D721Med (cell line): ENCODE results near the gene CTNNBL1.

Source experiments
- DNase-seq: peaks from one replicate; pipeline ENCODE4 v3.0.0; 2011; ENCODE audit warnings: low spot score; ENCODE audit not compliant: insufficient read length
- FAIRE-seq: peaks from 2 replicates; lab custom pipeline; 2011; peaks lifted over from hg19 to GRCh38; lab: Jason Lieb, UNC
- CTCF ChIP-seq: IDR thresholded peaks from 2 replicates; pipeline ENCODE4 v1.5.1; 2012; ENCODE audit warnings: mild to moderate bottlenecking, control low read depth; ENCODE audit not compliant: insufficient read depth; ENCODE audit errors: missing control alignments

Gene CTNNBL1

GRCh38 chr20:37886851-37887297 lies 193.0 kb downstream of the CTNNBL1 start:
- TF ChIP-seq CTCF: no peak
- FAIRE-seq: no peak
- no peak for DNase-seq

- no peak for TF ChIP-seq CTCF
- FAIRE-seq (no peak), DNase-seq (no peak)
Measured at GRCh38 chr20:37888641-37889040, 194.8 kb downstream of the CTNNBL1 start.

- DNase-seq: no peak
- no peak for TF ChIP-seq CTCF
- FAIRE-seq: no peak
Measured at GRCh38 chr20:37890108-37890507, 196.3 kb downstream of the CTNNBL1 start.

- no peak for TF ChIP-seq CTCF
- DNase-seq (no peak), FAIRE-seq (no peak)
Measured at GRCh38 chr20:37890643-37891042, 196.8 kb downstream of the CTNNBL1 start.

- TF ChIP-seq CTCF: no peak
- no peak for FAIRE-seq
- DNase-seq: no peak
Measured at GRCh38 chr20:37892001-37892400, 198.2 kb downstream of the CTNNBL1 start.

- FAIRE-seq (no peak), DNase-seq (no peak)
- no peak for TF ChIP-seq CTCF
Measured at GRCh38 chr20:37893566-37894241, 199.9 kb downstream of the CTNNBL1 start.

- no peak for TF ChIP-seq CTCF
- DNase-seq: no peak
- no peak for FAIRE-seq
Measured at GRCh38 chr20:37894454-37894853, 200.6 kb downstream of the CTNNBL1 start.
